Esophagus muscularis mucosa (tissue), 4 donors: ENCODE data around the gene SLC25A6.

Source experiments
- EP300 ChIP-seq: sonication (generic); formaldehyde crosslinking; IDR thresholded peaks from one replicate; pipeline ENCODE4 v1.6.1; 2017; ENCODE audit warnings: antibody characterized with exemption
- POLR2A ChIP-seq: fragments of 450-650 bp; IDR thresholded peaks from one replicate; pipeline ENCODE4 v1.6.1; 2017; ENCODE audit warnings: antibody characterized with exemption, moderate library complexity, mild to moderate bottlenecking, low read depth
- POLR2AphosphoS5 ChIP-seq, 2 donors: sonication (generic); formaldehyde crosslinking; IDR thresholded peaks; one replicate each; pipeline ENCODE4 v1.6.1; 2017; ENCODE audit warnings: antibody characterized with exemption in 2 of 2
- TF ChIP-seq, protein P1 (sequence below), 3 experiments: fragments of 200-600 bp in 2 of 3; fragments of 450-650 bp in 1 of 3; sonication (generic) in 2 of 3; IDR thresholded peaks; one replicate each; pipeline ENCODE4 v1.5.1; 2017 to 2019; ENCODE audit warnings: antibody characterized with exemption in 3 of 3, mild to moderate bottlenecking in 2 of 3, moderate library complexity in 1 of 3

DNA sequence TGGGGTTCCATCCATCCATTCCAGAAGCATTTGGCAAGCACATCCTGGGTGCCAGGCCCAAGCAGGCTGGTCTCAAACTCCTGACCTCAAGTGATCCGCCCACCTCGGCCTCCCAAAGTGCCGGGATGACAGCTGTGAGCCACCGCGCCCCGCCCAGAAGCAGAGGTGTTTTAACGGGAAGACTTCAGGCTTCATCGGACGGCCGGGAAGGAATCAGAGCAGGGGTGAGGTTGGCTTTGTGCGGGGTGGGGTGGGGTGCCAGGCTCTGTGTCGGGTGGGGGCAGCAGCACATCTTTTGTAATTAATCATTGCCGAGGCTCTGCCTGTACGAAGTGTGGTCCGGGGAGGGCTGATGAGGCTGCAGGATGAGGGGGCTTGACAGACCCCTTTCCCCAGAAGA, 5.1 kb upstream of the SLC25A6 start:
- TF ChIP-seq POLR2AphosphoS5 (IDR thresholded peaks at IDR 0.05) (no peak), POLR2A (no peak), EP300 (no peak)
- TF ChIP-seq, protein P1, sequence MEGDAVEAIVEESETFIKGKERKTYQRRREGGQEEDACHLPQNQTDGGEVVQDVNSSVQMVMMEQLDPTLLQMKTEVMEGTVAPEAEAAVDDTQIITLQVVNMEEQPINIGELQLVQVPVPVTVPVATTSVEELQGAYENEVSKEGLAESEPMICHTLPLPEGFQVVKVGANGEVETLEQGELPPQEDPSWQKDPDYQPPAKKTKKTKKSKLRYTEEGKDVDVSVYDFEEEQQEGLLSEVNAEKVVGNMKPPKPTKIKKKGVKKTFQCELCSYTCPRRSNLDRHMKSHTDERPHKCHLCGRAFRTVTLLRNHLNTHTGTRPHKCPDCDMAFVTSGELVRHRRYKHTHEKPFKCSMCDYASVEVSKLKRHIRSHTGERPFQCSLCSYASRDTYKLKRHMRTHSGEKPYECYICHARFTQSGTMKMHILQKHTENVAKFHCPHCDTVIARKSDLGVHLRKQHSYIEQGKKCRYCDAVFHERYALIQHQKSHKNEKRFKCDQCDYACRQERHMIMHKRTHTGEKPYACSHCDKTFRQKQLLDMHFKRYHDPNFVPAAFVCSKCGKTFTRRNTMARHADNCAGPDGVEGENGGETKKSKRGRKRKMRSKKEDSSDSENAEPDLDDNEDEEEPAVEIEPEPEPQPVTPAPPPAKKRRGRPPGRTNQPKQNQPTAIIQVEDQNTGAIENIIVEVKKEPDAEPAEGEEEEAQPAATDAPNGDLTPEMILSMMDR (IDR thresholded peaks at IDR 0.05), result no peak
